ENCODE results near the gene CNTLN.

DNA sequence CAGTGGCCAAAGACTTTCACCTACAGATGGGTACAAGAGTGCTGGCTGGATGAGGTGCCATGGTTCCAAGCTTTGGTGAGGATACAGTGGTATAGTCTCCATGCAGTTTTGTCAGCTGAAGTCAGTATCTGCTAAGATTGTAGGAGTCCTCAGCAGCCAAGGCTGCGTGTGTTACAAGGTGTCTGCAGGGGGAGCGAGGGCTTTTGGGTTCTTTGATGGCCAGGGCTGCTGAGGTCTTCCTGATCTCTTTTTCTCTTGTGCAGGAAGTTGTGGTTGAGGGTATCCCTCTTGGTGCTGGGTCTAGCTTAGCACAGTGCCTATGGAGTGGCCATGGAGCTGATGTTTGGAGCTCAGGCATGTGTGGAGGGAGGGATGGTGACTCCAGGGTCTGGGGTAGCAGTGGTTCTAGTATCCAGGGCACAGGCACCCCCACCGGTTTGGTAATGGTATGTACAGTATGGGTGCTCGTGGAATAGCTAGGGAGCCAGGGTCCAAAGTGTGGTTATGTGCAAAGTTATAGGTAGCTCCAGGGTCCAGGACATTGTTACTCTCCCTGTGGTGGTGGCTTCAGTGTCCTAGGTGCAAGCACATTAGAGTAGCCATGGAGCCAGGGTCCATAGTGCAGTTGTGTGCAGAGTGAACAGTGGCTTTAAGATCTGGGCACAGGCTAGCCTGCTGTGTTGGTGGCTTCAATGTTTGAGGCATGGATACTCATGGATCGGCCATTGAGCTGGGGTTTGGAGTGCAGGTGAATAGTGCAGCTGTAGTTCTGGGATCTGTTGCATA lies 36.7 kb downstream of the CNTLN start:
- TF ChIP-seq, protein P1, sequence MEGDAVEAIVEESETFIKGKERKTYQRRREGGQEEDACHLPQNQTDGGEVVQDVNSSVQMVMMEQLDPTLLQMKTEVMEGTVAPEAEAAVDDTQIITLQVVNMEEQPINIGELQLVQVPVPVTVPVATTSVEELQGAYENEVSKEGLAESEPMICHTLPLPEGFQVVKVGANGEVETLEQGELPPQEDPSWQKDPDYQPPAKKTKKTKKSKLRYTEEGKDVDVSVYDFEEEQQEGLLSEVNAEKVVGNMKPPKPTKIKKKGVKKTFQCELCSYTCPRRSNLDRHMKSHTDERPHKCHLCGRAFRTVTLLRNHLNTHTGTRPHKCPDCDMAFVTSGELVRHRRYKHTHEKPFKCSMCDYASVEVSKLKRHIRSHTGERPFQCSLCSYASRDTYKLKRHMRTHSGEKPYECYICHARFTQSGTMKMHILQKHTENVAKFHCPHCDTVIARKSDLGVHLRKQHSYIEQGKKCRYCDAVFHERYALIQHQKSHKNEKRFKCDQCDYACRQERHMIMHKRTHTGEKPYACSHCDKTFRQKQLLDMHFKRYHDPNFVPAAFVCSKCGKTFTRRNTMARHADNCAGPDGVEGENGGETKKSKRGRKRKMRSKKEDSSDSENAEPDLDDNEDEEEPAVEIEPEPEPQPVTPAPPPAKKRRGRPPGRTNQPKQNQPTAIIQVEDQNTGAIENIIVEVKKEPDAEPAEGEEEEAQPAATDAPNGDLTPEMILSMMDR (IDR thresholded peaks at IDR 0.05; ENCODE audit: control extremely low read depth in 1 of 3, insufficient read depth in 1 of 3, low read depth in 1 of 3, low read length in 3 of 3) = peak in 1 of 3 experiments; percentile 16; a peak in 1 of 4 replicates
- TF ChIP-seq JUN (IDR thresholded peaks at IDR 0.05; ENCODE audit: low read depth, low read length) = no peak
